22Rv1 (cell line): ENCODE measurements around the gene EIF1B.

Experiments
- H3K27ac ChIP-seq: fragments of 450-650 bp; 2 replicates; pipeline ENCODE4 v1.5.1; 2017
- ZFX ChIP-seq: fragments of 450-650 bp; IDR thresholded peaks from 2 replicates; pipeline ENCODE4 v1.6.1; 2017; ENCODE audit warnings: antibody characterized with exemption, borderline replicate concordance
- TF ChIP-seq, protein P1 (sequence below): fragments of 450-650 bp; IDR thresholded peaks from 2 replicates; pipeline ENCODE4 v1.5.1; 2017; ENCODE audit warnings: mild to moderate bottlenecking

Gene EIF1B

DNA sequence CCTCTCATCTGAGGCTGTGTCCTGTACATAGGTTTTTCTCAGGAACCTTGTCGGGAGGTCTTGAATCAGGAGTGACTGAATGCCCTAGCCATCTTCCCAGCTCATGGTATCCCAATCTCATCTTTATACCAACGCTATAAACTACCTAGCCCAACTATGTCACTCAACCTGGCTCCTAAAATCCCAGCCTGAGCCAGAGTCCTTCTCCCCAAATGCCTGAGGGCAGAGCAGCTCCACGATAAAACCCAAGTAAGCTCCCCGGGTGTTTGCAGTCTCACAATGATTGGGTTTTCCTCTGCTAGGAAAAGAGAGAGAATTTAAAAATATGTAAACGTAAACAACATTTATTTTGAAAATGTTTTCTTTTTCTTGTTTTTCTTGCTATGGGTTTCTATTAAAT lies 14.4 kb downstream of the EIF1B start:
- TF ChIP-seq ZFX, result no peak
- TF ChIP-seq, protein P1, sequence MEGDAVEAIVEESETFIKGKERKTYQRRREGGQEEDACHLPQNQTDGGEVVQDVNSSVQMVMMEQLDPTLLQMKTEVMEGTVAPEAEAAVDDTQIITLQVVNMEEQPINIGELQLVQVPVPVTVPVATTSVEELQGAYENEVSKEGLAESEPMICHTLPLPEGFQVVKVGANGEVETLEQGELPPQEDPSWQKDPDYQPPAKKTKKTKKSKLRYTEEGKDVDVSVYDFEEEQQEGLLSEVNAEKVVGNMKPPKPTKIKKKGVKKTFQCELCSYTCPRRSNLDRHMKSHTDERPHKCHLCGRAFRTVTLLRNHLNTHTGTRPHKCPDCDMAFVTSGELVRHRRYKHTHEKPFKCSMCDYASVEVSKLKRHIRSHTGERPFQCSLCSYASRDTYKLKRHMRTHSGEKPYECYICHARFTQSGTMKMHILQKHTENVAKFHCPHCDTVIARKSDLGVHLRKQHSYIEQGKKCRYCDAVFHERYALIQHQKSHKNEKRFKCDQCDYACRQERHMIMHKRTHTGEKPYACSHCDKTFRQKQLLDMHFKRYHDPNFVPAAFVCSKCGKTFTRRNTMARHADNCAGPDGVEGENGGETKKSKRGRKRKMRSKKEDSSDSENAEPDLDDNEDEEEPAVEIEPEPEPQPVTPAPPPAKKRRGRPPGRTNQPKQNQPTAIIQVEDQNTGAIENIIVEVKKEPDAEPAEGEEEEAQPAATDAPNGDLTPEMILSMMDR, result no peak
- no peak overlapping the region for H3K27ac ChIP-seq

DNA sequence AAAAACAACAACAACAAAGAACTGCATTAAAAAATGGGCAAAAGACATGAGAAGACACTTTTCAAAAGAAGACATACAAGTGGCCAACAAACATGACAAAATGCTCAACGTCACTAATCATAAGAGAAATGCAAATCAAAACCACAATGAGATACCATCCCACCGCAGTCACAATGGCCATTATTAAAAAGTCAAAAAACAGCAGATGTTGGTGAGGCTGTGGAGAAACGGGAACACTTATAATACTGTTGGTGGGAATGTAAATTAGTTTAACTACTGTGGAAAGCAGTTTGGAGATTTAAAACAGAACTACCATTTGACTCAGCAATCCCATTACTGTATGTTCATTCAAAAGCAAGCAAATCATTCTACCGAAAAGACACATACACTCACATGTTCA lies 15.1 kb downstream of the EIF1B start:
- TF ChIP-seq, protein P1, result no peak
- no peak for TF ChIP-seq ZFX
- H3K27ac ChIP-seq, result no peak overlapping the region

DNA sequence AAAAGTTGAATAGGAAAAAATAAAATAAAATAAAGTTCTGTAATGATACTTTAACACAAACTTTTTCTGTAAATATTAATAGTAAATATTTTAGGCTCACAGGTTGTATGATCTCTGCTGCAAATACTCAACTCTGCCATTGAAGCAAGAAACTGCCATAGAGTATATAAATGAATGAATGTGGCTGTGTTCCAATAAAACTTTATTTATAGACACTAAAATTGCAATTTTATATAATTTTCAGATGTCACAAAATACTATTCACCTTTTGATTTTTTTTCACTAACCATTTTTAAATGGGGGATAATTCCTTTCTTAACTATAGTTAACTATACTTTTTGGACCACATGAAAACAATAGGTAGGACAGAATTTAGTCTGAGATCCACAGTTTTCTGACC lies 16.0 kb downstream of the EIF1B start:
- TF ChIP-seq, protein P1, result no peak
- no peak for TF ChIP-seq ZFX
- no peak overlapping the region for H3K27ac ChIP-seq

DNA sequence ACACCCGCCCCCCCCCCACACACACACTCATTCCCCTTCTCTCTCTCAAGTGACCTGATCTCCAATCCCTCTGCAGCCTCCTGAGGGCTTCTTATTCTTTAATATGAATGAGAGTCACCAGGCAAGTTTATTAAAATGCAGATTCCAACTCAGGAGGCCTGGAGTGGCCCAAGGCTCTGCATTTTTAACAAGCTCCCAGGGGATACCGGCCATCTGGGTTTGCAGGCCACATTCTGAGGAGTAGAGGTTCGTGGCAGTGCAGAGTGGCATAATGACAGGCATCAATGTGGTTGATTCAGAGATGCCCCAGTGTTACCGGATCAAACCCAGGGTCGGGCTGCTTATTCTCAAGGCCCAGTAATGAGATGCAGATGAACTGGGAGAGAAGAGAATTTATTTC lies 18.9 kb downstream of the EIF1B start:
- no peak overlapping the region for H3K27ac ChIP-seq
- no peak for TF ChIP-seq ZFX
- TF ChIP-seq, protein P1, result no peak

DNA sequence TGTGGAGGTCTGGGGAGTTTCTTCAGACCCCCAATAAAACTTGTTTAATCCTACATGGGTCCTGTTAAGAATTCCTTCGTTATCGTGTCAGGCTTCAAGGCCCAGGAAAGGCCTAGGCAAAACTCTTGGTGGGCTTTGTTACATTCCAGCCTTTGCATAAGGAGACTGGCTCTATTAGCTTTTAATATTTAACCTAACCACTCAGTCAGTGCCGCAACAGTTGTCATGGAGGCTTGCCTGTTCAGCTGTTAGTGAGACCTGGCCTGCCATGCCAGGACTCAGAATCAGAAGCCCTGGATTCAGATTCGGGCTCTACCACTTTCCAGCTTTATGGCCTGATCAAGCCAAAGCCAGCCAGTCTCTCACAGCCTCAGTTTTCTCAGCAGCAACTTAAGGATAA lies 19.6 kb downstream of the EIF1B start:
- TF ChIP-seq, protein P1, result no peak
- no peak for TF ChIP-seq ZFX

DNA sequence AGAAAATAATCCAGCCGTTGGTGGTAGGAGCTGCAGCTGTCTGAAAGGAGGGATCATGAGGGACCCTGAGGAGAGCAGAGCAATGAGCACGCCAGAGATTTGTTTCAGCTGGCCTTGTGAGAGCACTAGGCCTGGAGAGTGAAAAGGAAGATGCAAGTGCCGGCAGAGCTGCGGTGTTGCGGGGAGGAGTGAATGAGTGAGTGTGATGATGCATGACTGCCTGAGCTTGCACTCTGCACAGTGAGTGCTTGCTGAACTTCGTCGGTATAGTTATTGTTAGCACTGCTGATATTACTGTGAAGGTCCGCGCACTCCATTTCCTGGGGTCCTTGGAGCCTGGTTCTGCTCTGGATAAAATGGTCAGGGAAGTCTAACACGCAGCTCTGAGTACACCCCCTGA lies 23.2 kb downstream of the EIF1B start:
- no peak overlapping the region for H3K27ac ChIP-seq
- TF ChIP-seq, protein P1, result no peak
- no peak for TF ChIP-seq ZFX

More for the DNA sequence above, 19.6 kb downstream of the EIF1B start:
- H3K27ac ChIP-seq, result no peak overlapping the region

DNA sequence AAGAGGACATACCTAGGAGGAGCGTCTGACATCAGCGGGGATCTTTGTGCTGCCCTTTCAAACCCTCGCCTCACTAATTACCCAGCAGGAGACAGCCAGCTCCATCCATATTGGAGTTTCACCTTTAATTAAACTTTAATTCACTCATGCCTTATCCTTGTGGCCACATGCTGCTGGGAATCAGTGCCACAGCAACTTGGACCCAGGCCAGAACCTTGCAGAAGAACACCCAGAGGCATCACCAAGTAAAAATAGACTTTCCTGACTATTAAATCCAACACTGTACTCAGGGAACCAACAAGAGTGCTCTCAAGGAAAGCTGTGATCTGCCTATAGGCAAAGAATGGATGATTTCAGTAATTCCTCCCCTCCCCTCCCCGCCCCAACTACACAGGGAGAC lies 23.9 kb downstream of the EIF1B start:
- H3K27ac ChIP-seq, result no peak overlapping the region
- TF ChIP-seq ZFX, result no peak
- TF ChIP-seq, protein P1, result no peak
